ENCODE measurements around the gene NUFIP2.

DNA sequence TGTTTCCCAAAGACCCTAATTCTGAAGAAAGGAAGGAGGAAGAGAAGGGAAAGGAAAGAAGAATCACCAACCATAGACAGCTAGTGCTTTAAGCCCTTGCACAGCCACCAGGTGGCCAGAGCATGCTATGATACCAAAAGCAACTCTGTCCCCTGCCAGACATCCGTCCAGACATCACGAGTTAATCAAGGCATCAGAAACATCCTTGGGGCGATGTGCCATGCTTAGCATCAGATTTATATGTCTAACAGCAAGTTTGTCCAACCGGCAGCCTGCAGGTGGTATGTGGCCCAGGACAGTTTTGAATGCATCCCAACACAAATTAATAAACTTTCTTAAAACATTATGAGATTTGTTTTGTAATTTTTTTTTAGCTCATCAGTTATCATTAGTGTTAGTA, 50.2 kb downstream of the NUFIP2 start:
- TF ChIP-seq, protein P1, sequence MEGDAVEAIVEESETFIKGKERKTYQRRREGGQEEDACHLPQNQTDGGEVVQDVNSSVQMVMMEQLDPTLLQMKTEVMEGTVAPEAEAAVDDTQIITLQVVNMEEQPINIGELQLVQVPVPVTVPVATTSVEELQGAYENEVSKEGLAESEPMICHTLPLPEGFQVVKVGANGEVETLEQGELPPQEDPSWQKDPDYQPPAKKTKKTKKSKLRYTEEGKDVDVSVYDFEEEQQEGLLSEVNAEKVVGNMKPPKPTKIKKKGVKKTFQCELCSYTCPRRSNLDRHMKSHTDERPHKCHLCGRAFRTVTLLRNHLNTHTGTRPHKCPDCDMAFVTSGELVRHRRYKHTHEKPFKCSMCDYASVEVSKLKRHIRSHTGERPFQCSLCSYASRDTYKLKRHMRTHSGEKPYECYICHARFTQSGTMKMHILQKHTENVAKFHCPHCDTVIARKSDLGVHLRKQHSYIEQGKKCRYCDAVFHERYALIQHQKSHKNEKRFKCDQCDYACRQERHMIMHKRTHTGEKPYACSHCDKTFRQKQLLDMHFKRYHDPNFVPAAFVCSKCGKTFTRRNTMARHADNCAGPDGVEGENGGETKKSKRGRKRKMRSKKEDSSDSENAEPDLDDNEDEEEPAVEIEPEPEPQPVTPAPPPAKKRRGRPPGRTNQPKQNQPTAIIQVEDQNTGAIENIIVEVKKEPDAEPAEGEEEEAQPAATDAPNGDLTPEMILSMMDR (conservative IDR thresholded peaks at IDR 0.05), result peak; percentile 66
- TF ChIP-seq ZFX (IDR thresholded peaks at IDR 0.05), result no peak
